ENCODE measurements around the gene RAD51B.

DNA sequence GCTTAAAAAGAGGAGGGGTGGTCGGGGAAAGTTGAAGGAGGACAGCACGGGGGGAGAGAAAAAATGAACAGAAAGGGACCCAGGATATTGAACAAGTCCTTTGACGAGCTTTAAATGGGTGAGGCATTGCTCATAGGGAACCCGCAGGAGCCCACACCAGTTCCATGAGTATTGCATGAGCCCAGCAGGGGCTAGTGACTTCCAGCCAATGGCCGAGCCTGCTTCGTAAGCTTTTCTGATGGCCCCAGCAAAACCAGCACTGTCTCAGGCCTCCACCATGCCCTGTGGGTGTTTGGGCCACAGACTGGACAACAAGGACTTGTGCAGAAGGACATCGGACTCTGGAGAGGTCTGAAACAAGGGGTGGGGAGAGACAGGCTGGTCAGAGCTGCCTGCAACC lies 863.7 kb downstream of the RAD51B start:
- no peak for TF ChIP-seq CTCF (IDR thresholded peaks at IDR 0.05)
- TF ChIP-seq EP300 (IDR thresholded peaks at IDR 0.05), result no peak
- TF ChIP-seq POLR2AphosphoS5 (IDR thresholded peaks at IDR 0.05), result no peak
